Peyer's patch (tissue), 4 donors: ENCODE data around the gene CELF2. TPM values are rescaled to one million over a fixed set of nuclear protein-coding genes. Genes with fewer than 3 reads are reported as not detected.

Source experiments
- DNase-seq, 3 donors: peaks; one replicate each; pipeline ENCODE4 v3.0.0-alpha.2; 2017 to 2019
- H3K27ac ChIP-seq, 4 donors: fragments of 200-600 bp; sonication (generic); one replicate each; pipeline ENCODE4 v1.5.1; 2016 to 2019
- H3K27me3 ChIP-seq, 2 donors: fragments of 200-600 bp; sonication (generic); one replicate each; pipeline ENCODE4 v1.5.1; 2019
- H3K36me3 ChIP-seq, 3 donors: fragments of 200-600 bp; sonication (generic); one replicate each; pipeline ENCODE4 v1.5.1; 2016 to 2019
- H3K4me1 ChIP-seq, 4 donors: fragments of 200-600 bp; sonication (generic); one replicate each; pipeline ENCODE4 v1.5.1; 2016 to 2019
- H3K4me3 ChIP-seq, 4 donors: fragments of 200-600 bp; sonication (generic); 1 replicate in 3 of 4; 2 replicates in 1 of 4; pipeline ENCODE4 v1.5.1; 2016 to 2019; ENCODE audit warnings: mild to moderate bottlenecking in 1 of 4
- H3K9me3 ChIP-seq, 4 donors: fragments of 200-600 bp; sonication (generic); one replicate each; pipeline ENCODE4 v1.5.1; 2016 to 2019; ENCODE audit warnings: mild to moderate bottlenecking in 1 of 4
- CTCF ChIP-seq, 6 experiments: fragments of 450-650 bp in 4 of 6; fragments of 200-600 bp in 2 of 6; sonication (generic) in 1 of 6; IDR thresholded peaks; one replicate each; pipeline ENCODE4 v1.5.1; 2017 to 2019; ENCODE audit warnings: antibody characterized with exemption in 6 of 6, mild to moderate bottlenecking in 3 of 6, moderate library complexity in 1 of 6
- POLR2A ChIP-seq, 2 donors: fragments of 450-650 bp; IDR thresholded peaks; one replicate each; pipeline ENCODE4 v1.5.1; 2017; ENCODE audit warnings: antibody characterized with exemption in 2 of 2, mild to moderate bottlenecking in 2 of 2, moderate library complexity in 2 of 2
- total RNA-seq, 4 donors: library from RNA; depleted of rRNA; stranded (reverse); fragments of >200 nt; gene quantifications; one replicate each; pipeline ENCODE4 v1.1.0, GENCODE V29; 2016

CELF2 gene
- total RNA-seq, 4 donors from 2014 or later, result 20.5 to 110 (median 40.7) TPM

GRCh38 chr10:11050301-11051287 lies 32.9 kb downstream of the CELF2 start:
- DNase-seq, result no peak
- no peak overlapping the region for H3K27ac ChIP-seq
- H3K4me1 ChIP-seq, result peaks cover 0 to 6% (median 0%) of the 10 kb centered on the region in 4 donors
- TF ChIP-seq CTCF (IDR thresholded peaks at IDR 0.05) (no peak), POLR2A (IDR thresholded peaks at IDR 0.05) (no peak)
- H3K36me3 ChIP-seq, result no peaks in the 10 kb centered on the region
- no peak overlapping the region for H3K4me3 ChIP-seq
- H3K27me3 ChIP-seq, result no peaks in the 10 kb centered on the region
- H3K9me3 ChIP-seq, result no peaks in the 10 kb centered on the region

- no peak for DNase-seq
- H3K9me3 ChIP-seq, result no peaks in the 10 kb centered on the region
Observed at GRCh38 chr10:11057018-11057417, 39.3 kb downstream of the CELF2 start.

GRCh38 chr10:11057448-11057847 lies 39.8 kb downstream of the CELF2 start:
- Histone ChIP-seq H3K4me3 (no peak overlapping the region), H3K27me3 (no peaks in the 10 kb centered on the region), H3K27ac (no peak overlapping the region), H3K36me3 (no peaks in the 10 kb centered on the region), H3K4me1 (no peaks in the 10 kb centered on the region), H3K9me3 (no peaks in the 10 kb centered on the region)
- DNase-seq, result no peak
- TF ChIP-seq CTCF (IDR thresholded peaks at IDR 0.05) (no peak), POLR2A (IDR thresholded peaks at IDR 0.05) (no peak)

More at GRCh38 chr10:11057018-11057417, 39.3 kb downstream of the CELF2 start:
- Histone ChIP-seq H3K4me3 (no peak overlapping the region), H3K4me1 (no peaks in the 10 kb centered on the region), H3K27me3 (no peaks in the 10 kb centered on the region), H3K27ac (no peak overlapping the region), H3K36me3 (no peaks in the 10 kb centered on the region)
- TF ChIP-seq POLR2A (IDR thresholded peaks at IDR 0.05) (no peak), CTCF (IDR thresholded peaks at IDR 0.05) (no peak)

GRCh38 chr10:11057994-11058393 lies 40.3 kb downstream of the CELF2 start:
- no peak for TF ChIP-seq CTCF (IDR thresholded peaks at IDR 0.05)
- TF ChIP-seq POLR2A (IDR thresholded peaks at IDR 0.05), result no peak
- no peak overlapping the region for H3K27ac ChIP-seq
- no peaks in the 10 kb centered on the region for H3K27me3 ChIP-seq
- H3K4me3 ChIP-seq, result no peak overlapping the region
- H3K9me3 ChIP-seq, result no peaks in the 10 kb centered on the region
- DNase-seq, result no peak
- H3K36me3 ChIP-seq, result no peaks in the 10 kb centered on the region
- no peaks in the 10 kb centered on the region for H3K4me1 ChIP-seq

GRCh38 chr10:11058965-11059364 lies 41.3 kb downstream of the CELF2 start:
- Histone ChIP-seq H3K27ac (no peak overlapping the region), H3K9me3 (no peaks in the 10 kb centered on the region), H3K4me3 (no peak overlapping the region), H3K27me3 (no peaks in the 10 kb centered on the region), H3K4me1 (no peaks in the 10 kb centered on the region), H3K36me3 (no peaks in the 10 kb centered on the region)
- TF ChIP-seq POLR2A (IDR thresholded peaks at IDR 0.05), result no peak
- TF ChIP-seq CTCF (IDR thresholded peaks at IDR 0.05), result no peak
- no peak for DNase-seq
